Measurements from ENCODE around the gene DISP3.

GRCh38 chr1:11449100-11449403 is 29.9 kb upstream of the DISP3 start:
- TF ChIP-seq POLR2A (IDR thresholded peaks at IDR 0.05; ENCODE audit: extremely low read depth, insufficient read length) (no peak), CTCF (IDR thresholded peaks at IDR 0.05; ENCODE audit: low read depth, low read length) (no peak)

Data from NB4 (cell line).